DMS 273 (cell line): ENCODE results near the gene ZKSCAN4.

Experiments used
- DNase-seq: peaks from one replicate; lab custom pipeline; 2025; ENCODE audit not compliant: unreplicated experiment; lab: John Stamatoyannopoulos, UW

The ZKSCAN4 gene

DNA sequence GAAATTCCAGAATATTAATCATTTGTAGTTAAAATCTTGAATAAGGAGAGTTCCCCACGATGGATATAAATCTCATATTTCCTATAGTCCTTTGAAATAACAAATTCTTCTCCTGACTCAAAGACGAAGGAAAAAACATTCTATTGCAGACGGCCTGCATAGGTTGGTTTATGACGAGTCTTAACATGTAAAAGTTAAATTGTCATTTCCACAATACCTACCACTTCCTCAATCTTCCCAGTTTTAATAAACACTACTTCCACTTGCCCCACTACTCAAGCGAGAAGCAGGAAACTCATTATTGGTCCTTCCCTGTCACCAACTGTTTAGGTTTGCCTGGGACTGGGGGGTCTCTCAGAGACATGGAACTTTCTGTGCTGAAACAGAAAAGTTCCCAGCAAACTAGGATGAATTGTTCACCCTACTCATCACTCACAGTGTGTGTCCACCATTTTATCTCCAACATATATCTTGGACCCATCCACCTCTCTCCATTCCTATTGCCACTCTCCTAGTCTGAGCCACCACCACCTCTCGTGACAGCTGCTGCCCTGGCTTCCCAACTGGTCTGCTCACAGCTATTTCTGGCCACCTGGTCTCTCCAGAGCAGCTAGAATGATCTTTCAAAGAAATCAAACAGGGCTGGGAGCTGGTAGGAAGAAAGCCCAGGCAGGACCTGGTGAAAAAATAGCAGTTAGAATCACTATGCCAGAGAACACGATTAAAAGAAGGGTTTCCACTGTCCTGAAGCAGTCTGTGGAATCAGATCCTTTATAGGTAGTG, 42.1 kb downstream of the ZKSCAN4 start:
- DNase-seq, result peak; percentile 52

GRCh38 chr6:28208111-28208659, 43.9 kb downstream of the ZKSCAN4 start:
- no peak for DNase-seq

DNA sequence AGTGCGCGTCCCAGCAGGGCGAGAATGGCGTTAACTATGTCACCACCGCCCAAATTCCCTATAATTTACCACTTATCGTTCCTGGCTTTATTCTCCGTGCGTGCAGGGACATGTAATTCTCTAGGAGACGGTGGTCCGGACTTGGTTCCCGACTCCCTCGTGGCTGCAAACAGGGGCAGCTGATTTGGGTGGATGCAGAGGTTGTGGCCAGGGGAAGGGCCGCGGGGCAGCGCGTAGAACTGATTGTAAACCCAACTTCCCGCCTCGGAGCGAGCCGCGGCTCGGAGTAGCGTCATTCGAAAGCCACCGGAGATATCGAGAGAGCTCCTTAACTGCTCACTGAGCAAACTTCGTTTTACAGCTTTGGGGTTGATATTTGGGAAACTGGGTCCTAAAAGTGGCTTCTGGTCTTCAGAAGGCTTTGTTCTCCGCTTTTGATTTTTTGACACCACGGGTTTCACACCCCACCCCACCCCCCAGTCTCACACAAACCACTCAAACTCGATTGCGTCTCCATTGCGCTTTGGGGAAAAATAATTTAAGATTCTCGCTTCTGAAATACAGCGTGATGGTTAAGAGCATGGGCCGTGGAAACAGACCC, 44.5 kb downstream of the ZKSCAN4 start:
- peak; percentile 37 for DNase-seq

DNA sequence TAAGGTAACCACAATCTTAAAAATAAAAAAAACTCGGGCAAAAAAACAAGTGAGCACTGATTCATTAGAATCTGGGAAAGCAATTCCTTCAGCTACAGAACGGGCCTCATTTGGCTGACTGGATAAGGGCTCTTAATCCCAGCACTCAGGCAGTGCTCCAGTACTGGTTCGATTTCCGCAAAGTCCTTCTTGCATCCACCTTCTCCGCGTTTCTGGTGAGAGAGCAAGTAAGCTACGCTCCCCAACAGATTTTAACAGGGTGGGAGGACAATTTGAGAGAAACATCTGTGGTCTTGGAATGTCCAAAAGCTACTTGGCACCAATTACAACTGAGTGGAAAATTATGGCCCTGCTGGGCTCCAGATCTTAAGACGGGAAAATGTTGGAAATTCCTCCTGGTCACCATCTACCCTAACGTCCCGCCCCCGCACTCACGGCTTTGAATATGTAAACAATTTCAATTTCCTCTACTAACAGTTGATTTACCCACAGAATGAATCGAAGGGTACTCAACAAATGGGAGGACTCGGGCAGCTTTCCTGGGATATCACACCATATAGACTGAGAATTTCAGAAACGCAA, 45.0 kb downstream of the ZKSCAN4 start:
- no peak for DNase-seq

DNA sequence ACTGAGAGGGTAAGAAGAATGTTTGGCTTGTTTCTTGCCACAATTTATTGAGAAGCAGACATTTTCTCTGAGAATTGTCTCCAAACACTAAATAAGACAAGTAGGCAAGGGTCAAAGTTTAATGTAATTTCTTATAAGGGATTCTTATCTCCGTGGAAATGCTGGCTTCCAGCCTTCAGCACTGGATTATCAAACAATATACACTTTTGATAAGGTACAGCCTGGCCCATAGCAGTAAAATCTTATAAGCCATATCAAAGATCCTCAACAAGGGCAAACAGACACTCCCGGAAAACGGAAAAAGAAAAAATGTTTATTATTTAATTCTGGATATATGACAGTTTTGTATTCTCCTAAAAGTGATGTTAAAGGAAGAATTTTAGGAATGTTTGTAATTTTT, 45.5 kb downstream of the ZKSCAN4 start:
- no peak for DNase-seq

DNA sequence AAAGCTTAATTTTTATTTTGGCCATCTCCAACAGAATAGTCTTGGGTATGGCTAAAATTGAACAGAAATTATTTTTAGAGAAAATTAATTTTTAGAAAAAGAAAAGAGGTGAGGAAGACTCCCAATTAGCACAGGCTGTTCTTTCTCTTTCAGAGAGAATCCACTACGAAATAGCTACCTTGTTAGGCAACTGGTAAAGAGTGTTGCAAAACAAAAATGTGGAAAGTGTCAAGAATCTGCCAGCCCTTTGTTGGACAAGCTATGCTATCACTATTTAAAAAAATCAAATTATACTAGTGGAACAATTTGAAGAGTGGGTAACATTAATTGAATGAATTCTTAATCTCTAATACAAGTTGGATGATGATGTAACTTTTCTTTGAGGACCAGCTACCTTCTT, 46.2 kb downstream of the ZKSCAN4 start:
- DNase-seq, result no peak

GRCh38 chr6:28203201-28203600, 48.9 kb downstream of the ZKSCAN4 start:
- DNase-seq, result peak; percentile 14

GRCh38 chr6:28200020-28200419, 52.0 kb downstream of the ZKSCAN4 start:
- DNase-seq, result no peak
